HG03378 (cell line): Measurements from ENCODE around the gene SYT8.

Experiments
- ATAC-seq: cut with Tn5 transposase; IDR thresholded peaks from one replicate; pipeline ENCODE4 v1.9.1; 2021; ENCODE audit warnings: mild to moderate bottlenecking, moderate library complexity; ENCODE audit not compliant: unreplicated experiment

SYT8 gene

DNA sequence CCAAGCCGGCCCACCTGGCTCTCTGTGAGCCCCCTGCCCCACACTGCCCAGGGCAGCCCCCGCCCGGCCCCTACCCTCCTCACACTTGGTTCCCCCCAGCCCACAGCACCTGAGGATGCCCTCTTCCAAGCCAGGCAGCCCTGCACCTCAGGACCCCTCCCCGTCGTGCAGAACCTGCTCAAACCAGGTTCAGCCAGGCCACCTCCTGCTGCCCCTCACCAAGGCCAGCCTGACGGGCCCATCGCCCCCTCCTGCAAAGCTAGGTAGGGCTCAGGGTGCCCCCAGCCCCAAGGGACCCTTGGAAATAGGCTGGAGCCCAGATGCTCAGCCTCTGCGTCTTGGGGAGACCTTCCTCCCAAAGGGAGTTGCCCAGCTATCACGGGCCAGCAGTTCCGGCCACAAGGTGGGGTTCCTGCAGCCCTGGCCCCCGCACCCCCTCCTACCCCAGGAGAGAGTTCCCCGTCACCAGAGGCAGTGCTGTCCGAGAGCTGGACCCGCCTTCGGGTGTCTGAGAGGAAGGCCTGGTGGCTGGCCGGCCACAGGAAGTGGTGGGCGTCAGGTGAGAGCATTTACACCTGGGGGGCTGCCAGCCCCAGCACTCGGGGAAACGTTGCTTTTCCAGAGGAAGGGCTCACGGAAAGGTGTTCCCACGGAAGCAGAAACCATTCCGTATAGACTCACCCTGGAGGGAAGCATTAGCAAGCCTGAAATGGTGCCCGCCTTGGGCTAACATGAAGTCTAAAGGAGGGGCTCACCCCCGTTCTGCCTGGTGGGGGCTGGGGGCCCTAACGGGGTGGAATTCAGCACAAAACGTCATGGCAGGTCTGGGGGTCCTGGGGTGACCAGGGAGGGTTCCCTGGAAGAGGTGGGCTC lies 3.2 kb upstream of the SYT8 start:
- ATAC-seq: no peak

DNA sequence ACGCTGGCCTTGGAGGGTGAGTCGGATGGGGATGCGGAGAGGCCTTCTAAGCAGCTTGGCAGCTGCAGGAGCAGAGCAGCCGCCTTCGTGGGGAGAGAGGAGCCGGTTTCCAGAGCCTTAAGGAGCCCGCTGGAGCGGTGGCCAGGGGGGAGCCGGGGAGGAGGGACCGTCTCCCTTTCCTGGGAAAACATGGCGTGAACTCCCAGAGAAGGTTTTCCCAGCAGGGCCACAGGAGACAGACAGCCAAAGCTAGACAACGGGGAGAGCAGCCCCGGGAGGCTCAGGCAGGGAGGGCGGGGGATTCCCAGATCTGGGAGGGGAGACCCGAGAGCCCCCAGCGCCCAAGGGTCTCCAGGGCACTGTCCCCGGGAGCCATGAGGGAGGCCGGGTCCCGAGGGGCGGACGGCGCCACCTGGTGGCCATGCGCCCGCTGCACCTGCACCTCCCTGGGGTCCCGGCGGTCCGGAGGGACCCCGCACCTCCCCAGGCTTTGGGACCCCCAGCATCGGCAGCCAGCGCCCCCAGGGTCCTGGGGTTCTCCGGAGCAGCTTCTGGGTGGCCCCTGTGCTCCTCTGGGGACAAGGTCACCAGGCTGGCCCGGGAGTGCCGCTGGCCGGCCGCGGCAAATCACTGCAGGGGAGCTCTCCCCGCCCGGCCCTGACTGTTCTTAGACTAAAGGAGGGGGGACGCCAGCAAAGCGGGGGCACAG lies 2.4 kb upstream of the SYT8 start:
- ATAC-seq: no peak

DNA sequence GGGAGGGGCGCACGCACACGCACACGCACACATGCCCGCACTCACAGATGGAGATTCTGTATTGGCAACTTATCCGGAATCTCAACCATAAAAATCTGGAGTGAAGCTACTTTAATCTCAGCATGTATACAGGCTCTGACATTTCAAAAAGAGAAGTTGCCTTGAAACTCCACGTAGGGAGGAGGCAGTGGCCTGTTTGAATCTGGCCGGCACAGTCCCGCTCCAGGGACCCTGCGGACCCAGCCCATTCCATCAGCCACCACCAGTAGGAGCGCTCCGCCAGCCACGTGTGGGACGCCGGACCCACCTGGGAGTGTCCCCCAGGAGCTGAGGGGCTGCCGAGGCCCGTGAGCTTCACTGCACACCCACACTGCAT lies 1.9 kb upstream of the SYT8 start:
- ATAC-seq: no peak

DNA sequence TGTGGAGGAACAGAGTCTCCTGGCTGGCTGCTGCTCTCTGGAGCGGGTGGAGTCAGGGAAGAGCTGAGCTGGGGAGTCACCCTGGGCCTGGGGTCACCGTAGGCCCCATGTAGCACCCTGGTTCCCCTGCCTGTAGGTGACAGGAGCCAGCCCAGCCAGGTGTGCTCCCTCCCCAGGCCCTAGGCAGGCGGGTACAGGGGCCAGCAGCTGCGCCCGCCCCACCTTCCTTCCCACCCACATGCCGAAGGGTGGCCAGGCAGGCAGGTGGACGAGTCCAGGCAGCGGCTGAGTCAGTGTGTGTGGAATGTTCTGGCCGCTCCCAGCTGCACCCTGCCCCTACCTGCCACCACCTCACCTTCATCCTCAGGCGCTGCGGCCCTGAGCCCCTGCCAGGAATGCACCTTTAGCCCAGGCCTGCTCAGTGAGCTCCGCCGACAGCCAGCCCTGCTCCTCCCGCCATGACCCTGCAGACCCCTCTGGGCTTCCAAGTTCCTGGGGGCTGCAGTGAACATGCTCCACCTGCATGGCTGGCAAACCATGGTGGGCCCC lies 654 bp upstream of the SYT8 start:
- no peak for ATAC-seq

DNA sequence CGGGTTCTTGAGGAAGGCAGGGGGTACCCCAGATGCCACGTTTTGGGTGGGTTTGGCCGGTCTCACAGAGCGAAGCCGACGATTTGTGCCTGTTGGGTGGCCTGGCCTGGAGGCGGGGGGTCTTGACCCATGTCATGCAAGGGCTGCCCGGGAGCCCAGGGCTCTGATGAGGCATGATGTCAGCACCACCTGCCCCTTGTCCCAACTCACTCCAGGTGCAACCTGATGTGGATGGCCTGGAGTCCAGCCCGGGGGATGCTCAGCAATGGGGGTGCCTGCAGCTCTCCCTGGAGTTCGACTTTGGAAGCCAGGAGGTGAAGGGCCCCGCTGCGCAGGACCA lies 851 bp downstream of the SYT8 start:
- ATAC-seq: no peak

DNA sequence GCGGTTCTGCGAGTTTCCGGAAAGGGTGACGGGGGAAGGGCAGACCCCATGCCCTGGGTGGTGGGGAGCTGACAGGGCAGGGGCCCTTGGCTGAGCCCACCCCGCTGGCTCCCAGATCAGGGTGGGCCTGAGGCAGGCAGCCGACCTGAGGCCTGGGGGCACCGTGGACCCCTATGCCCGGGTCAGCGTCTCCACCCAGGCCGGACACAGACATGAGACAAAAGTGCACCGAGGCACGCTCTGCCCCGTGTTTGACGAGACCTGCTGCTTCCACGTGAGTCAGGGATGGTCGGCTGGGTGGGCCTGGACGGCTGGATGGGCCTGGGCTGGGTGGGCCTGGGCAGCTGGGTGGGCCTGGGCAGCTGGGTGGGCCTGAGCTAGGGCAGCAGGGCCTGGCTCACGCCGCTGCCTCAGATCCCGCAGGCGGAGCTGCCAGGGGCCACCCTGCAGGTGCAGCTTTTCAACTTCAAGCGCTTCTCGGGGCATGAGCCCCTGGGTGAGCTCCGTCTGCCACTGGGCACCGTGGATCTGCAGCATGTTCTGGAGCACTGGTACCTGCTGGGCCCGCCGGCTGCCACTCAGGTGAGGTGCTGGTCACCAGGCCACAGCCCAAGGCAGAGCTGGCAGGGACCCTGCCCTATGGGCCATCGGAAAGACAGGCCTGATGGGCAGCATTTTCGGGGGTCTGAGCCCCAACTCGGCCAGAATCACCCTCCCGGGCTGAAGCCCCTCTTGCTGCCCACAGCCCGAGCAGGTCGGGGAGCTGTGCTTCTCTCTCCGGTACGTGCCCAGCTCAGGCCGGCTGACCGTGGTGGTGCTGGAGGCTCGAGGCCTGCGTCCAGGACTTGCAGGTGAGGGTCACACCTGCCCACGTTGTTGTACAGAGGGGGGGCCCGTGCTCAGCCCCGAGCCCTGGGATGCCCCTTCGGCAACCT lies 1.5 kb downstream of the SYT8 start:
- ATAC-seq: no peak

DNA sequence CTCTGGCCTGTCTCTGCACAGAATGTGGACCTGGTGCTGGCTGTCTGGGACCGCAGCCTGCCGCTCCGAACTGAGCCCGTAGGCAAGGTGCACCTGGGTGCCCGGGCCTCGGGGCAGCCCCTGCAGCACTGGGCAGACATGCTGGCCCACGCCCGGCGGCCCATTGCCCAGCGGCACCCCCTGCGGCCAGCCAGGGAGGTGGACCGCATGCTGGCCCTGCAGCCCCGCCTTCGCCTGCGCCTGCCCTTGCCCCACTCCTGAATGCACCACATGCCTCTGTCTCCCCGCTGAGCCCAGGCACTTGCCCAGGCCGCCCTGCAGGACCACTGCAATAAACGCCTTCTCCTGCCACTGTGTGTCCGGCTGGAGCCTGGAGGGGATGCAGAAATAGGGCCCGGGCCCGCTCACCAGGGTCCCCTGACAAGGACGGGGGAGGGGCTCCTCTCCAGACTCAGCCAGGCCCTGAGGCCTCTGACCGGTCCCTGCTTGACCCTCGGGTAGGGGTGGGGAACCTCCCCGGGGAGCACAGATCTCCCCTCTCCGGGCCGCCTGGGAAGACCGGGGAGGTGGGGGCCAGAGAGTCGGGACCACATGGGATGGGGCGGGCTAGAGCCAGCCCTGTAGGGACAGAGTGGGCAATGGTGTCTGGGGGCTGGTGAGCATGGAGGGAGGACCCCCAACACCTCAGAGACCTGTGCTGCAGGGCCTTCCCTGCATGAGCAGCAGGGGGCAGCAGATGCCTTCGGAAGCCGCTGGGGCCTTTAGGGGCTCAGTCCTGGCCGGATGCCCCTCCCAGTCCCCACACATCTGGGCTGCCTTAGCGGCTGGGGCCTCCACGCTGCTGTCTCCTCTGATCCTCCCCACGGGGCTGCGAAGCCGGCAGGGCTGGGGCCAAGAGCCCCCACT lies 2.6 kb downstream of the SYT8 start:
- no peak for ATAC-seq

DNA sequence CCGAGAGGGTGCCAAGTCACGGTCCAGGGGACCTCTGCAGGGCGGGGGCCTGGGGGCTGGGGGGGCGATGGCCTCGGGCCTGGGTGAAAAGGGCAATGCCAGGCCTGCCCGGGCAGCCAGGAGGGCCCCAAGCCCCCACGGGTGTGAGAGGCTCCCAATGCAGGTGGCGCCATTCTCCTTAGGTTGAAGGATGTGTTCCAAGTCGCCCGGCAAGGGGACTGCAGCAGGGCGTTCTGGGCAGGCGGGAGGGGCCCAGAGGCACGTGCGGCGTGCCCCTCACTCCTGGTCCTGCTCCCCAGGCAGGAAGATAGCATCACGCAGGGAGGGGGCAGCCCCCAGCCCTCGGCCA lies 3.3 kb downstream of the SYT8 start:
- ATAC-seq: no peak

DNA sequence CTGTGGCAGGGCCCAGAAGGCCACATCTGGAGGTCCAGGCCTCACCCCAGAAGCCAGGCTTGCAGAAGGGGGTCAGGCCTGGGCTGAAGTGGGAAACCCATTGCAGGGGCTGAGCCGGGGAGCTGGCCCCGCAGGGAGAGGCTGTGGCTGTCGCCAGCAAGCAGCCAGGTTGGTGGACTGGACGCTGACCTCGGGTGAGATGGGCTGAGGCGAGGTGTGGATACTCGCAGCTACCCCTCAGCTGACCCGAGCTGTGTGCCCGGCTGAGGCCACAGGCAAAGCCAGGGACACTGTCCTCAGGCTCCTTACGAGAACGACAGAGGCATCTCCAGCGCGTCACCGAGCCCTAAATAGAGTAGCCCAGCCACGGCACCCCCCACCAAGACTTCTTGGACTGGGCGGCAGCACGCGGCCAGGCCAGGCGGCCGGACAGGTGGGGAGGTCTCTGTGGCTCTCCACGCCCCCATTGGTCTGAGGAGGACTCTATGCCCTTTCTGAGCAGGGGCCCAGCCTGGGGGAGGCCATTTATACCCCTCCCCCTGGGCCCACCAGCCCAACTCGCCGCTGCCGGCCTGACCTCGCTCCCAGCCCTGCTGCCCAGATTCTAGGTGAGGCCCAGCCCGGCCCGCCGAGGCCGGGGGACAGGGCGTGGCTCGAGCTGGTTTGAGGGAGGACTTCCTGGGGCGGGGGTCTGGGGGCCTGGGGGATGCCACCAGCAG lies 3.8 kb downstream of the SYT8 start, which contains the start of gene TNNI2:
Gene TNNI2, plus strand, starts transcription at position 556 of the 719 bp plus-strand sequence. CDS start 716 bp downstream, outside the sequence.
- ATAC-seq: no peak

DNA sequence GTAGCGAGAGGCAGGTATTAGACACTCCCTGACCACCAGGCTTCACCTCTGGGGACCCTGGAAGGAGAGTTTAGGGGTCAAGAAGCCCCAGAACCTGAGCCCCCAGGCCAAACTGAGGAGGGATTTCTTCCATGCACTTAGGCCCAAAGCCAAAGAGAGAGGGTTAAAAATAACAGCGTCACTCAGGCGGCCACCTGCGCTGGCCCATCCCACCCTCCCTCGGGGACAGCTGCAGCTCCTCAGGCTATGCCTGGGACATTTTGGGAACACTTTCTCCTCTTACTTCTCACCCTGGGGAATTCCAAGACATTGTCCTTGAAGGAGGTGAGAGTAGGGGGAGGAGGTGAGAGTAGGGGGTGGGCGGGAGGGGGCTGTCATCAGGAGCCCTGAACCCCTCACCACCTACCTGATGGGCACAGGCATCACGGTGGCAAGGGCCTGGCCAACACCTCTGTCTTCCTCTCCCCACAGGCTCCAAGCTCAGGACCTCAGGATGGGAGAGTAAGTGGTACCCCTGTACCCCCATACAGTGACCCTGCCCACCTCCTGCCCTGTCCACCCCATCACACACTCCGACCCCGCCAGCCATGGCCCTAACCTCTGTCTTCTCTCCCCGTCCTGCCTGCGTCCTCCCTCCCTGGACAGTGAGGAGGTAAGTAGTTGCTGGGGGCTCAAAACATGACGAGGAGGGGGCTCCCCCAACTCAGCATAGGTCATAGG lies 4.6 kb downstream of the SYT8 start:
- ATAC-seq: no peak

DNA sequence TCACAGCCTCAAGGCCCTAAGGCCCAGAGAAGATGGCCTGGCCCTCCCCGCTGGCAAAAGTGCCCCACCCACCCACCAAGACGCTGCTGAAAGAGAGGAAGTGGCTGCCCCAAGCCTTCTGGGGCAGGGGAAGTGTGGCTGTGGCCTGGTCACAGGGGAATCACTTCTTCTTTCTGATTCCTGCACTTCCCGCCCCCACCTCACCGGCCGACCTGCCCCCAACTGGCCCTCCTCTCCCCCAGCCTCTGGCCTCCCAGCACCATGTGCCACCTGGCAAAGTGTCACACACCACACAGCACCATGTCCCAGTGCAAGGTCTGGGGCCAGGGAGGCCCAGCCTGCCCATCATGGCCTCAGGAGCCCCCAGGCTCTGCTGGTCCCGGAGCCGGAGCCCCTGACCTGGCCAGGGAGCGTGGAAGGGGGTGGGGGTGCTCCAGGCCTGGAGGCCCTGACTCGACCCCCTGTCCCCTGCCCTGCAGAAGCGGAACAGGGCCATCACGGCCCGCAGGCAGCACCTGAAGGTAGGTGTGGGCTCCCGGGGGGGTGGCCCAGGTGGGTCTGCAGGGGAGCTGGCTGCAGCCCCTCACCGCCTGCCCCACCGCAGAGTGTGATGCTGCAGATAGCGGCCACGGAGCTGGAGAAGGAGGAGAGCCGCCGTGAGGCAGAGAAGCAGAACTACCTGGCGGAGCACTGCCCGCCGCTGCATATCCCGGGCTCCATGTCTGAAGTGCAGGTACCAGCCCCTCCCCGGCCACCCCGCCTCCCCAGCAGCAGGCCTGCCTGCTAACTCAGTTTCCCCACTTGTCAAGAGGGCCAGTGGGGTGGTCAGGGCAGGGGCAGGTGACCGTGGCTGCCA lies 5.4 kb downstream of the SYT8 start:
- ATAC-seq: no peak

DNA sequence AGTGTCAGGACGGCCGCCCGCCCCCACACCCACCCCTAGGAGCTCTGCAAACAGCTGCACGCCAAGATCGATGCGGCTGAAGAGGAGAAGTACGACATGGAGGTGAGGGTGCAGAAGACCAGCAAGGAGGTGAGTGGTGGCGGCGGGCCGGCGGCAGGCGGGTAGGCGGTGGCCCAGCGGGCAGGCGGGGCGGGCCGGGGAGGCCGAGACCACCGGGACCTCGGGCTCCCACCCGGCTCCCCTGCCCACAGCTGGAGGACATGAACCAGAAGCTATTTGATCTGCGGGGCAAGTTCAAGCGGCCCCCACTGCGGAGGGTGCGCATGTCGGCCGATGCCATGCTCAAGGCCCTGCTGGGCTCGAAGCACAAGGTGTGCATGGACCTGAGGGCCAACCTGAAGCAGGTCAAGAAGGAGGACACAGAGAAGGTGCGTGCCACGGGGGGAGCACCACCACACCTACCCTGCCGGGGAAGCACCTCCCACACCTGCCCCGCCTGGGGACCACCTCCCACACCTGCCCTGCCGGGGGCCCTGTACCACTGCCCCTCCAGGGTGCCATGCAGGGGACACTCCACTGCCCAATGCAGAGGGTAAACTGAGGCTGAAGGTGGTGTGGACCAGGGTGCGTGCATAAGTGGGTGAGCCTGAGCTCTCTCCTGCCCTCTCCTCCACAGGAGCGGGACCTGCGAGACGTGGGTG lies 6.1 kb downstream of the SYT8 start:
- no peak for ATAC-seq

DNA sequence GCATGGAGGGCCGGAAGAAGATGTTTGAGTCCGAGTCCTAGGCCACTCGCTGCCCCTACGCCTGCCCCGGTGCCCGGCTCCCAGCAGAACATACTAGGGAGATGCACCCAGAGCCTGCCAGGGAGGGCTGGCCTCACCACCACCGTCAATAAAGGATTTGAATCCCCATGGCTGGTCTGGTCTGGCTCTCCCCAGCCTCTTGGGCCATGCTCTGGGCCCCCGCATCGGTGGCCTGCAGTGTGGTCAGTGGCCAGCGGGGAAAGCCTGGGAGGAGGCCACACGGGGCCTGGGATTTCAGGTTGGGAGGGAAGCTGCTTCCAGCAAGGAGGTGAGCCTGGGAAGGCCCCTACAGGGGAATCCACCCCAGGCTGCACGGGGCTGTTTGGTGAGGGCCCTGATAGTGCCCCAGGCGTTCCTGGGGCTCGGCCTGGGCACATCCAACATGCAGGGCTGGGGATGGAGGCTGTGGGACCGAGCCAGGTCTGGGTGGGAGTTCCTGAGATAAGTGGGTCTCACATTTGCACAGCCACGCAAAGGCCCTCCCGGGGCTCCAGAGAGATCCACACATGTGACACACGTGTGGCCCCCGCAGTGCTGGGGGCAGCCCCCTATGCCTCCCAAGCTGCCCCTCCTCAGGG lies 6.8 kb downstream of the SYT8 start:
- no peak for ATAC-seq

DNA sequence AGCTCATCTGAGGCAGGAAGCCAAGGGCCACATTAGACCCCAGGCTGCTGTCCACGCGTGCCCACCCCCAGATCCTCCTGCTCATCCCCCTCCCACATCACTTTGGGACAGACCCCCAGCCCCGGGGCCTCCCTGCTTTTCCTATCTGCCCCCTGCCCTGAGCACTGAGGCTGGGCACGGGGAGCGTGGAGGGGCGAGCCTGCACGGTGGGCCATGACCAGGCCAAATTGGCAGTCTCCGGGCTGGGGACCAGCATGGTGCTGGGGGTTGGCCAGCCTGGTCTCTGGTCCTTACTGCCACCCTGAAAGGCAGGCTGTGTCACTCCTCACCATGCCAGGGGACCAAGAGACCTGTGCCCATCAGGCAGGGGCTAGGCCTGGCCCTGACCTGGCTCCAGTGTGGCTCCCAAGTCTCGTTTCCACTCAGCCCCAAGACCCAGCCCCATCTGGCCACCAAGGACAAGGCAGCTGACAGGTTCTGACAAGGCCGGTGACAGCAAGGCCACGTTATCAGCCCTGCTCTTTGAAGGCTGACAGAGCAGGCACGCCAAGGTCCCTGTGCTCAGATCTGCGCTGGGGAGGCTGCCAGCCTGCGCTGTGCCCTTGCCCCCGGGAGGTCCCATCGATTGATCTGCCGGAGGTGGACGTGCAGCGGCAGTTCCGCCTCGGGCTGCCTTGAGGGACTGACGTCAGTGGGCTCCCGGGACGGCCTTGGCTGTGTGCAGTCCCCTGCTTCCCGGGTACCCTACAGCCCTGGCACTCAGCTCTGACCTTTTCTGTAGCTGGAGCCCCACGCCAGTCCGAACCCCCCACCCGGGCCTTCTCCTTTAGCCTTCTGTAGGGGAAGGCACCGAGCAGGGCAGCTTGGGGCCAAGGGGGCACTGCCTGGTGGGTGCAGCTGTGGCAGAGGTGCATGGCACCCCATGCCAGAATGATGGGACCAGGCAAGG lies 7.6 kb downstream of the SYT8 start:
- ATAC-seq: no peak

DNA sequence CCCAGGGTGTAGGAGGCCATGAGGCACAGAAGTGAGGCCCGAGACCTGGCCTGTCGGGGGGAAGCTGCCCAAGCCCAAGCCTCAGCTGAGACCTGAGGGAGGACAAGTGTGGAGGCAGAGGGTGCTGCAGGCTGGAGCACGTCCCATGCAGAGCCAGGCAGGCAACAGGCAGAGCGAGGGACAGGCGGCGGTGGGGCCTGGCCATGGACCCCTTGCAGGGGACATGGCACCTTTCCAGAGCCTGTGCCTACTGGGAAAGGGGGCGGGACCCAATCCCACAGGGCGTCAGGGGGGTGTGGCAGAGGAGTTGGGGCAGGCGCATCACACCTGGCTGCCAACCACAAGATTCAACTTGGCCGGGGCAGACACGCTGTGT lies 8.3 kb downstream of the SYT8 start:
- no peak for ATAC-seq

DNA sequence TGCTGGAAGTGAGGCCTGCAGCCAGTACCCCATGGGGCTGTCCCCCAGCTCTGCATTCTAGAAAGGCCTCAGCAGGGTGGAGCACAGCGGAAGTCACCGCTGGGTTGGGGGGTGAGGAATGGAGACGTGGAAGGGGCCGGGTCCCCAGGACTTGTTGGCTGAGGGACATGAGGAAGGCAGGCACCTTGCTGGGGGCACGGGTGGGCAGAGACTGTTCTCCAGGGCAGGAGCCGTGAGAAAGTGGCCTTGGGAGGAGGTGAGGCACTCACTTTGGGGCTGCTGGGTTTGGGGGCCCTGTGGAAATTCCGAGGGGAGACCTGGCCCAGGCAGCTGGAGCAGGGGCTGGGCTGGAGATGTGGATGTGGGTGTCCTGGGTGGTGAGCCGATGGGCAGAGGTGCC lies 9.0 kb downstream of the SYT8 start:
- no peak for ATAC-seq
